Gastroesophageal sphincter (tissue), 4 donors: ENCODE data around the gene BCAR3. TPM values are rescaled to one million over a fixed set of nuclear protein-coding genes. Genes with fewer than 3 reads are reported as not detected.

Source experiments
- ATAC-seq: fragments of 150-250 bp; one replicate; pipeline ENCODE4 v1.9.1; 2016; ENCODE audit warnings: mild to moderate bottlenecking, moderate library complexity
- H3K27ac ChIP-seq, 4 donors: fragments of 200-600 bp; sonication (generic) in 3 of 4; 1 replicate in 3 of 4; 2 replicates in 1 of 4; pipeline ENCODE4 v1.5.1; 2016 to 2019
- H3K27me3 ChIP-seq: fragments of 200-600 bp; sonication (generic); one replicate; pipeline ENCODE4 v1.5.1; 2019
- H3K36me3 ChIP-seq, 2 donors: fragments of 200-600 bp; sonication (generic); one replicate each; pipeline ENCODE4 v1.5.1; 2019; ENCODE audit warnings: control low read depth in 1 of 2
- H3K4me1 ChIP-seq, 3 donors: fragments of 200-600 bp; sonication (generic); 1 replicate in 2 of 3; 2 replicates in 1 of 3; pipeline ENCODE4 v1.5.1; 2016 to 2019; ENCODE audit warnings: control low read depth in 2 of 3
- H3K4me3 ChIP-seq, 2 donors: fragments of 200-600 bp; sonication (generic); one replicate each; pipeline ENCODE4 v1.5.1; 2019; ENCODE audit warnings: mild to moderate bottlenecking in 1 of 2, moderate library complexity in 1 of 2
- H3K9me3 ChIP-seq, 3 donors: fragments of 200-600 bp; sonication (generic); one replicate each; pipeline ENCODE4 v1.5.1; 2017 to 2019; ENCODE audit warnings: control low read depth in 2 of 3
- CTCF ChIP-seq, 4 experiments: fragments of 200-600 bp in 2 of 4; fragments of 450-650 bp in 2 of 4; sonication (generic) in 1 of 4; IDR thresholded peaks; one replicate each; pipeline ENCODE4 v1.5.1; 2017 to 2019; ENCODE audit warnings: antibody characterized with exemption in 4 of 4, mild to moderate bottlenecking in 2 of 4, moderate library complexity in 2 of 4
- EP300 ChIP-seq: sonication (generic); formaldehyde crosslinking; IDR thresholded peaks from one replicate; pipeline ENCODE4 v1.6.1; 2017; ENCODE audit warnings: antibody characterized with exemption, mild to moderate bottlenecking
- POLR2A ChIP-seq, 2 donors: fragments of 450-650 bp; IDR thresholded peaks; one replicate each; pipeline ENCODE4 v1.6.1; 2017; ENCODE audit warnings: antibody characterized with exemption in 2 of 2, mild to moderate bottlenecking in 2 of 2, moderate library complexity in 1 of 2
- POLR2AphosphoS5 ChIP-seq: sonication (generic); formaldehyde crosslinking; IDR thresholded peaks from one replicate; pipeline ENCODE4 v1.6.1; 2017; ENCODE audit warnings: antibody characterized with exemption
- WGBS, 2 donors: methylation state at CpG; one replicate each; pipeline ENCODE4 v1.1.5; 2018; ENCODE audit warnings: low coverage in 1 of 2; 5-methylcytosine and 5-hydroxymethylcytosine counted together
- total RNA-seq, 4 donors: library from RNA; depleted of rRNA; stranded (reverse); fragments of >200 nt; gene quantifications; one replicate each; pipeline ENCODE4 v1.1.0, GENCODE V29; 2016

BCAR3 gene
- total RNA-seq, 4 donors from 2014 or later, result 33.9 to 40.2 (median 38.3) TPM

- no peaks in the 10 kb centered on the region for H3K9me3 ChIP-seq
- ATAC-seq, result no peak
- peaks cover 0 to 80% (median 4%) of the 10 kb centered on the region in 3 donors for H3K4me1 ChIP-seq
- WGBS, 2 donors, result 78 to 92% methylated on average over 2 to 3 of the region's 4 CpGs
- H3K27ac ChIP-seq, result no peak overlapping the region
- no peaks in the 10 kb centered on the region for H3K27me3 ChIP-seq
- no peak for TF ChIP-seq POLR2AphosphoS5
- TF ChIP-seq EP300, result no peak
- no peak for TF ChIP-seq POLR2A (IDR thresholded peaks at IDR 0.05)
- TF ChIP-seq CTCF (IDR thresholded peaks at IDR 0.05), result no peak
- H3K36me3 ChIP-seq, result no peaks in the 10 kb centered on the region
- no peak overlapping the region for H3K4me3 ChIP-seq
These were observed 78.0 kb downstream of the BCAR3 start for GRCh38 chr1:93603601-93604000.

- Histone ChIP-seq H3K27me3 (no peaks in the 10 kb centered on the region), H3K4me3 (no peak overlapping the region), H3K36me3 (no peaks in the 10 kb centered on the region), H3K27ac (no peak overlapping the region), H3K9me3 (no peaks in the 10 kb centered on the region), H3K4me1 (peaks cover 2 to 80% (median 4%) of the 10 kb centered on the region in 3 donors)
- 73 to 97% methylated on average over 1 to 3 of the region's 3 CpGs for WGBS, 2 donors
- TF ChIP-seq POLR2AphosphoS5 (no peak), POLR2A (IDR thresholded peaks at IDR 0.05) (no peak)
- ATAC-seq, result no peak
These were observed 78.5 kb downstream of the BCAR3 start for GRCh38 chr1:93603106-93603505.

- 93% methylated on average over 2 of the region's 4 CpGs; no CpG with 5 or more reads in 1 of the 2 donors for WGBS, 2 donors
These were observed 79.5 kb downstream of the BCAR3 start for GRCh38 chr1:93602101-93602500.

GRCh38 chr1:93601686-93602085 lies 80.0 kb downstream of the BCAR3 start:
- Histone ChIP-seq H3K4me1 (peaks cover 3 to 80% (median 4%) of the 10 kb centered on the region in 3 donors), H3K36me3 (no peaks in the 10 kb centered on the region), H3K9me3 (no peaks in the 10 kb centered on the region), H3K27ac (no peak overlapping the region), H3K27me3 (no peaks in the 10 kb centered on the region), H3K4me3 (no peak overlapping the region)
- 78 to 100% methylated on average over 1 of the region's 1 CpG for WGBS, 2 donors
- ATAC-seq, result no peak
- no peak for TF ChIP-seq CTCF (IDR thresholded peaks at IDR 0.05)
- TF ChIP-seq POLR2AphosphoS5, result no peak
- no peak for TF ChIP-seq EP300
- no peak for TF ChIP-seq POLR2A (IDR thresholded peaks at IDR 0.05)

More at GRCh38 chr1:93602101-93602500, 79.5 kb downstream of the BCAR3 start:
- ATAC-seq, result no peak
- TF ChIP-seq CTCF (IDR thresholded peaks at IDR 0.05), result no peak
- Histone ChIP-seq H3K36me3 (no peaks in the 10 kb centered on the region), H3K9me3 (no peaks in the 10 kb centered on the region), H3K4me1 (peaks cover 3 to 80% (median 4%) of the 10 kb centered on the region in 3 donors), H3K27ac (no peak overlapping the region), H3K4me3 (no peak overlapping the region), H3K27me3 (no peaks in the 10 kb centered on the region)

GRCh38 chr1:93600663-93601062 lies 81.0 kb downstream of the BCAR3 start:
- H3K4me1 ChIP-seq, result peaks cover 9 to 80% (median 12%) of the 10 kb centered on the region in 3 donors
- no peak for ATAC-seq
- WGBS, 2 donors, result 80 to 100% methylated on average over 1 of the region's 2 CpGs

More at GRCh38 chr1:93600663-93601062, 81.0 kb downstream of the BCAR3 start:
- H3K9me3 ChIP-seq, result no peaks in the 10 kb centered on the region
- no peaks in the 10 kb centered on the region for H3K36me3 ChIP-seq
- TF ChIP-seq CTCF (IDR thresholded peaks at IDR 0.05) (no peak), POLR2AphosphoS5 (no peak), POLR2A (IDR thresholded peaks at IDR 0.05) (no peak), EP300 (no peak)
- no peaks in the 10 kb centered on the region for H3K27me3 ChIP-seq
- no peak overlapping the region for H3K4me3 ChIP-seq
- H3K27ac ChIP-seq, result no peak overlapping the region
